Colonic mucosa (tissue), 4 donors: ENCODE data around the gene OR5D16. TPM values are rescaled to one million over a fixed set of nuclear protein-coding genes. Genes with fewer than 3 reads are reported as not detected.
A peak's percentile ranks its signal among the peaks of the same experiment; 100 is the strongest.
"Not testable (repeated sequence)": the region's sequence is repeated elsewhere in the genome, so short reads cannot be mapped to it uniquely, and the experiment has no call there.

Experiments
- DNase-seq: peaks from one replicate; pipeline ENCODE4 v3.0.0-alpha.2; 2020
- H3K27ac ChIP-seq: fragments of 200-600 bp; one replicate; pipeline ENCODE4 v1.8.0; 2021
- H3K27me3 ChIP-seq: fragments of 200-600 bp; one replicate; pipeline ENCODE4 v1.8.0; 2021
- H3K36me3 ChIP-seq: fragments of 200-600 bp; one replicate; pipeline ENCODE4 v1.8.0; 2021
- H3K4me1 ChIP-seq: fragments of 200-600 bp; one replicate; pipeline ENCODE4 v1.8.0; 2021; ENCODE audit warnings: mild to moderate bottlenecking
- H3K4me3 ChIP-seq: fragments of 200-600 bp; one replicate; pipeline ENCODE4 v1.8.0; 2021
- H3K9ac ChIP-seq, 2 donors: one replicate each; pipeline ENCODE4 v1.7.0; 2013; ENCODE audit warnings: control low read depth in 2 of 2, low read depth in 2 of 2, low read length in 2 of 2
- H3K9me3 ChIP-seq: fragments of 200-600 bp; one replicate; pipeline ENCODE4 v1.8.0; 2021
- intact Hi-C: fragments of 100-400 bp; cut with DNase I; formaldehyde crosslinking; loops from one replicate; pipeline ENCODE4 v1.14.1; 2022
- total RNA-seq, 2 donors: library from RNA; stranded (reverse); fragmentation: NEBNext Ultra II Directional in 1 of 2; extraction: Animal tissue kit (Norgen Biotek cat#: 25700) in 1 of 2; gene quantifications; one replicate each; pipeline ENCODE4 v1.2.1, GENCODE V29; 2021
- TF ChIP-seq, protein P1 (sequence below): fragments of 200-600 bp; IDR thresholded peaks from one replicate; pipeline ENCODE4 v1.8.0; 2022; ENCODE audit warnings: antibody characterized with exemption, mild to moderate bottlenecking
- donor health status: healthy.
- donor health status: DM: no; HTN: no; CAD: no.
- donor health status: DM: no; HTN: no; CAD: no.

Gene OR5D16
- total RNA-seq, 2 donors from 2014 or later: not detected

DNA sequence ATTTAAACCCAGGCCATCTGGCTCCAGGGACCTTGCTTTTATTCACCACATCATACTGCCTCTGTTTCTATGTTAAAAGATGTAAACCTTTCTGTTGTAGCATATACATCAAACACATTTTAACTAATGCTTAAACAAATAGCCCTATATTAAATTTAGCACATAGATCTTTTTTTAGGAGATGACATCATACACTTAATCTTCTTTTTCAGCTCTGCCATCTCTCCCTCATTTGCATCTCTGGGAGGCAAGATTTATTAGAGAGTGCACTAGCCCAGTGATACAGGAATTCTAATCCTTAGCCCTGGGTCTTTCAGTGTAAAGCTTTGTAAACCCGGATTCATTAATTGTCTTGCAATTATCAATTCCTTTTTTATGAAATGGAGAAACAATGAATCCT, 13.6 kb downstream of the OR5D16 start:
- H3K27me3 ChIP-seq: no peaks in the 10 kb centered on the region
- intact Hi-C loops: no loop called here
- no peaks in the 10 kb centered on the region for H3K4me1 ChIP-seq
- no peak overlapping the region for H3K4me3 ChIP-seq
- no peak overlapping the region for H3K9ac ChIP-seq
- H3K9me3 ChIP-seq: no peaks in the 10 kb centered on the region
- no peak for DNase-seq
- no peaks in the 10 kb centered on the region for H3K36me3 ChIP-seq
- TF ChIP-seq, protein P1, sequence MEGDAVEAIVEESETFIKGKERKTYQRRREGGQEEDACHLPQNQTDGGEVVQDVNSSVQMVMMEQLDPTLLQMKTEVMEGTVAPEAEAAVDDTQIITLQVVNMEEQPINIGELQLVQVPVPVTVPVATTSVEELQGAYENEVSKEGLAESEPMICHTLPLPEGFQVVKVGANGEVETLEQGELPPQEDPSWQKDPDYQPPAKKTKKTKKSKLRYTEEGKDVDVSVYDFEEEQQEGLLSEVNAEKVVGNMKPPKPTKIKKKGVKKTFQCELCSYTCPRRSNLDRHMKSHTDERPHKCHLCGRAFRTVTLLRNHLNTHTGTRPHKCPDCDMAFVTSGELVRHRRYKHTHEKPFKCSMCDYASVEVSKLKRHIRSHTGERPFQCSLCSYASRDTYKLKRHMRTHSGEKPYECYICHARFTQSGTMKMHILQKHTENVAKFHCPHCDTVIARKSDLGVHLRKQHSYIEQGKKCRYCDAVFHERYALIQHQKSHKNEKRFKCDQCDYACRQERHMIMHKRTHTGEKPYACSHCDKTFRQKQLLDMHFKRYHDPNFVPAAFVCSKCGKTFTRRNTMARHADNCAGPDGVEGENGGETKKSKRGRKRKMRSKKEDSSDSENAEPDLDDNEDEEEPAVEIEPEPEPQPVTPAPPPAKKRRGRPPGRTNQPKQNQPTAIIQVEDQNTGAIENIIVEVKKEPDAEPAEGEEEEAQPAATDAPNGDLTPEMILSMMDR: no peak
- H3K27ac ChIP-seq: no peak overlapping the region

DNA sequence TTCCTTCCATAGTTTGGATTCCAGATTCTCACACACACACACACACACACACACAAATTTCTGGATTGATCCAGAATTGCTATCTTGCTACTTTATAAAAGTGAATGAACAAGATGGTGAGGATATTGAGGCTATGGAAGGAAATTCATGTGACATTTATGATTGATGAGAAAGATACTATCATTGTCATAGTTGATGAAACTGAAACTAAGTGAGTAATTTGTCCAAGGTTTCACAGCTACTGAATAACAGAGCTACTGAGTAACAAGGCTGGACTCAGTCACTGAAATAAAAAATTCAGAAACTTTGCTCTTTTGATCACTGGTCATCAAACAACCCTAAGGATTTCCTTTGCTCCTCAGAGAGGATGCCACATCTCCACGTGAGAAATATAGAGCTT, 16.2 kb downstream of the OR5D16 start:
- intact Hi-C loops: no loop called here
- H3K27ac ChIP-seq: no peak overlapping the region
- H3K27me3 ChIP-seq: no peaks in the 10 kb centered on the region
- no peak for DNase-seq
- no peak overlapping the region for H3K4me3 ChIP-seq
- TF ChIP-seq, protein P1: no peak
- no peak overlapping the region for H3K9ac ChIP-seq
- no peaks in the 10 kb centered on the region for H3K4me1 ChIP-seq
- H3K9me3 ChIP-seq: no peaks in the 10 kb centered on the region
- no peaks in the 10 kb centered on the region for H3K36me3 ChIP-seq

- intact Hi-C loops, H3K27ac ChIP-seq, H3K9me3 ChIP-seq, H3K9ac ChIP-seq, DNase-seq, H3K4me1 ChIP-seq, H3K27me3 ChIP-seq, H3K36me3 ChIP-seq, H3K4me3 ChIP-seq: not testable (repeated sequence)
Measured at GRCh38 chr11:55867354-55867753, 28.8 kb downstream of the OR5D16 start.

DNA sequence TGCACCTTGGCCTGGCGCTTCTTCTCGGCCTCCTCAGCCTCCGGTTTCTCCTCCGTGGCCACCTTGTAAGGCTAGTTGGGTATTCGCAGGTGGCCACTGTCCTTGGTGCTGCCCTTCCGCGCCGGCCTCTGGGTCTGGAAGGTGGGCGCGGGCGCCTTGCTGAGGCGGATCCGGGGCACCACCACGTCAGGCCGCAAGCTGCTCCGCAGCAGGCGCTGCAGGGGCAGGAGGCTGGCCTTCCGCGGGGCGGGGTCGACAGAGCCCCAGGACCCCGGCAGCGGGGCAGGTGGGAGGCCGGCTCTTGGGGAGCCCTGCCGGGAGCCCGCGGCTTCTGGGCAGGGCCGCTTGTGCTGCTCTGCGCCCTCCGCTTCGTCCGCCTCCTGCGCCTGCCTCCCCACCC, 34.2 kb downstream of the OR5D16 start:
- H3K9ac ChIP-seq, H3K9me3 ChIP-seq, intact Hi-C loops, H3K36me3 ChIP-seq, DNase-seq, H3K4me1 ChIP-seq, H3K27ac ChIP-seq, H3K27me3 ChIP-seq: not testable (repeated sequence)
- H3K4me3 ChIP-seq: peak overlapping the region; percentile 30

- peak; percentile 25 for DNase-seq
- intact Hi-C loops, H3K27me3 ChIP-seq, H3K27ac ChIP-seq, H3K9ac ChIP-seq, H3K4me1 ChIP-seq, H3K9me3 ChIP-seq, H3K36me3 ChIP-seq: not testable (repeated sequence)
- peak overlapping the region; percentile 30 for H3K4me3 ChIP-seq
Measured at GRCh38 chr11:55873146-55873545, 34.6 kb downstream of the OR5D16 start.

DNA sequence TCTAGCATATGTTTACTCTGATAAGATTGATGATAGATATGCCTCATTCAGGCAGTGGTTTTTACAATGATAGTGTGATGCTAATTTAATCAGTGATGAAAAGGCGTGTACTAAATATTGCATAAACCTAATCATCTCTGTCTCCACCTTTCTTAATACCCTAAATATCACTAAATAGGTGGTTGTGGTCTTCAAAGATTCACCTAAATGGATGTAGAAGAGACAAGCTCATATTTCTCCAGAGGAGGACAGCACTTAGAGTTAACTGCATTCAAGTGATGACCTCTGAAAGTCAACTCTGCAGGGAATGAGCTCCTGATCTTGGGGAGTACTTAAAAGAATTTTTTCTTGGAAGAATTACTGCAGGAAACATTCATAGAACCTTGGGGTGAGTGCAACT, 44.4 kb downstream of the OR5D16 start, which contains the start of gene TRIM51:
Gene TRIM51, plus strand, starts transcription at position 301 of the 400 bp plus-strand sequence. CDS start 2,132 bp downstream, outside the sequence.
- H3K27me3 ChIP-seq, H3K4me3 ChIP-seq, H3K36me3 ChIP-seq, H3K27ac ChIP-seq, H3K4me1 ChIP-seq, H3K9ac ChIP-seq, DNase-seq, H3K9me3 ChIP-seq, intact Hi-C loops: not testable (repeated sequence)

- H3K4me3 ChIP-seq, intact Hi-C loops, H3K27me3 ChIP-seq, H3K9me3 ChIP-seq, H3K9ac ChIP-seq, H3K36me3 ChIP-seq, H3K27ac ChIP-seq, H3K4me1 ChIP-seq, DNase-seq: not testable (repeated sequence)
Measured at GRCh38 chr11:55884995-55885394, 46.4 kb downstream of the OR5D16 start.

DNA sequence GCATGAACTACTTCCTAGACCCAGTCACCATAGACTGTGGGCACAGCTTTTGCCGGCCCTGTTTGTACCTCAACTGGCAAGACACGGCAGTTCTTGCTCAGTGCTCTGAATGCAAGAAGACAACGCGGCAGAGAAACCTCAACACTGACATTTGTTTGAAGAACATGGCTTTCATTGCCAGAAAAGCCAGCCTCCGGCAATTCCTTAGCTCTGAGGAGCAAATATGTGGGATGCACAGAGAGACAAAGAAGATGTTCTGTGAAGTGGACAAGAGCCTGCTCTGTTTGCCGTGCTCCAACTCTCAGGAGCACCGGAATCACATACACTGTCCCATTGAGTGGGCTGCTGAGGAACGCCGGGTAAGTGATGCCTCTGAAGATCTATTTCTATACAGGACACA, 46.9 kb downstream of the OR5D16 start:
- H3K9me3 ChIP-seq, H3K4me3 ChIP-seq, H3K9ac ChIP-seq, intact Hi-C loops, H3K36me3 ChIP-seq, DNase-seq, H3K27ac ChIP-seq, H3K27me3 ChIP-seq, H3K4me1 ChIP-seq: not testable (repeated sequence)

Other genes with a start within 250 kb of the OR5D16 start
- not detected for gene OR4C11, start 231.1 kb upstream of the OR5D16 start, total RNA-seq
- not detected for gene OR4P4, start 203.6 kb upstream of the OR5D16 start, total RNA-seq
- not detected for gene OR4S2, start 190.4 kb upstream of the OR5D16 start, total RNA-seq
- gene OR4C6, start 176.6 kb upstream of the OR5D16 start, total RNA-seq: not detected
- gene OR5D13, start 65.3 kb upstream of the OR5D16 start, total RNA-seq: not detected
- gene OR5D14, start 43.2 kb upstream of the OR5D16 start, total RNA-seq: not detected
- not detected for gene OR5L1, start 27.4 kb upstream of the OR5D16 start, total RNA-seq
- gene OR5D18, start 19.1 kb upstream of the OR5D16 start, total RNA-seq: not detected
- not detected for gene OR5L2, start 11.5 kb upstream of the OR5D16 start, total RNA-seq
- gene TRIM51, start 44.5 kb downstream of the OR5D16 start, total RNA-seq: not detected
- gene OR5W2, start 75.8 kb downstream of the OR5D16 start, total RNA-seq: not detected
- gene OR5I1, start 97.6 kb downstream of the OR5D16 start, total RNA-seq: not detected
- gene OR10AG1, start 131.2 kb downstream of the OR5D16 start, total RNA-seq: not detected
- gene OR5F1, start 155.9 kb downstream of the OR5D16 start, total RNA-seq: not detected
- gene OR5AS1, start 188.9 kb downstream of the OR5D16 start, total RNA-seq: not detected